ENCODE measurements around the gene ZNF76.

DNA sequence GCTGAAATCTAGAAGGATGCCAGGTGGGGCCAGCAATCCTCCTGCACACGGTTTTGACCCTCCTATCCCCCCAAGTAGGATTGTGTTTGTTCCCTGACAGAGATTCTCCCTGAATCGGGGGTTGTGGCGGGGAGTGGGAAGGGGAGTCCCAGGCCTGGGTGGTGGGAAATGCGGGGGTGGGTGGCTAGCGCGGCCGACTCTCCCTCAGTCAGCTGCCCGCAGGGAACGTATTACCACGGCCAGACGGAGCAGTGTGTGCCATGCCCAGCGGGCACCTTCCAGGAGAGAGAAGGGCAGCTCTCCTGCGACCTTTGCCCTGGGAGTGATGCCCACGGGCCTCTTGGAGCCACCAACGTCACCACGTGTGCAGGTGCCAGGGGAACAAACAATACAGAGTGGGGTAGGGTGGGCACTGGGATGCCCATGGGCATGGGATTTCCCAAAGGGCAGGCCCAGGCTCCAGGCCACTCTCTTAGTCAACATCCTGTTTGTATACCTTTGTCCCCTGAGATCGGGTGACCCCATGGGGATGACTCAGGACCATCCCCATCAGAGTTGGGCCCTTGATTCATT lies 16.1 kb upstream of the ZNF76 start:
- TF ChIP-seq, protein P1, sequence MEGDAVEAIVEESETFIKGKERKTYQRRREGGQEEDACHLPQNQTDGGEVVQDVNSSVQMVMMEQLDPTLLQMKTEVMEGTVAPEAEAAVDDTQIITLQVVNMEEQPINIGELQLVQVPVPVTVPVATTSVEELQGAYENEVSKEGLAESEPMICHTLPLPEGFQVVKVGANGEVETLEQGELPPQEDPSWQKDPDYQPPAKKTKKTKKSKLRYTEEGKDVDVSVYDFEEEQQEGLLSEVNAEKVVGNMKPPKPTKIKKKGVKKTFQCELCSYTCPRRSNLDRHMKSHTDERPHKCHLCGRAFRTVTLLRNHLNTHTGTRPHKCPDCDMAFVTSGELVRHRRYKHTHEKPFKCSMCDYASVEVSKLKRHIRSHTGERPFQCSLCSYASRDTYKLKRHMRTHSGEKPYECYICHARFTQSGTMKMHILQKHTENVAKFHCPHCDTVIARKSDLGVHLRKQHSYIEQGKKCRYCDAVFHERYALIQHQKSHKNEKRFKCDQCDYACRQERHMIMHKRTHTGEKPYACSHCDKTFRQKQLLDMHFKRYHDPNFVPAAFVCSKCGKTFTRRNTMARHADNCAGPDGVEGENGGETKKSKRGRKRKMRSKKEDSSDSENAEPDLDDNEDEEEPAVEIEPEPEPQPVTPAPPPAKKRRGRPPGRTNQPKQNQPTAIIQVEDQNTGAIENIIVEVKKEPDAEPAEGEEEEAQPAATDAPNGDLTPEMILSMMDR (IDR thresholded peaks at IDR 0.05; ENCODE audit: extremely low read depth in 1 of 2, insufficient read depth in 1 of 2, low read depth in 1 of 2, low read length in 2 of 2): no peak
- TF ChIP-seq POLR2AphosphoS5 (IDR thresholded peaks at IDR 0.05; ENCODE audit: insufficient read depth, low read depth, low read length) (no peak), FOS (IDR thresholded peaks at IDR 0.05; ENCODE audit: borderline replicate concordance, insufficient read depth, low read length) (no peak), MYC (IDR thresholded peaks at IDR 0.05; ENCODE audit: low read depth, low read length) (no peak)
